ENCODE measurements around the gene KRAS.

Gene KRAS

GRCh38 chr12:25194722-25195055, 56.0 kb downstream of the KRAS start:
- peak overlapping the region; percentile 95 for H3K4me3 ChIP-seq (ENCODE audit: low read depth, low read length)
- TF ChIP-seq CTCF (IDR thresholded peaks at IDR 0.05; ENCODE audit: control insufficient read depth, extremely low read depth, insufficient read depth) = no peak

GRCh38 chr12:25194214-25194613, 56.5 kb downstream of the KRAS start:
- peak overlapping the region; percentile 95 for H3K4me3 ChIP-seq (ENCODE audit: low read depth, low read length)
- DNase-seq (ENCODE audit: low read depth) = no peak
- no peak for TF ChIP-seq CTCF (IDR thresholded peaks at IDR 0.05; ENCODE audit: control insufficient read depth, extremely low read depth, insufficient read depth)

More at GRCh38 chr12:25194722-25195055, 56.0 kb downstream of the KRAS start:
- no peak for DNase-seq (ENCODE audit: low read depth)

GRCh38 chr12:25190793-25191192, 59.9 kb downstream of the KRAS start:
- TF ChIP-seq CTCF (IDR thresholded peaks at IDR 0.05; ENCODE audit: control insufficient read depth, extremely low read depth, insufficient read depth) = no peak
- no peak for DNase-seq (ENCODE audit: low read depth)
- no peak overlapping the region for H3K4me3 ChIP-seq (ENCODE audit: low read depth, low read length)

- TF ChIP-seq CTCF (IDR thresholded peaks at IDR 0.05; ENCODE audit: control insufficient read depth, extremely low read depth, insufficient read depth) = no peak
- H3K4me3 ChIP-seq (ENCODE audit: low read depth, low read length) = no peak overlapping the region
- no peak for DNase-seq (ENCODE audit: low read depth)
Measured at GRCh38 chr12:25189656-25190055, 61.1 kb downstream of the KRAS start.

GRCh38 chr12:25187781-25188180, 62.9 kb downstream of the KRAS start:
- no peak for TF ChIP-seq CTCF (IDR thresholded peaks at IDR 0.05; ENCODE audit: control insufficient read depth, extremely low read depth, insufficient read depth)
- no peak overlapping the region for H3K4me3 ChIP-seq (ENCODE audit: low read depth, low read length)
- DNase-seq (ENCODE audit: low read depth) = no peak

- H3K4me3 ChIP-seq (ENCODE audit: low read depth, low read length) = no peak overlapping the region
- DNase-seq (ENCODE audit: low read depth) = no peak
- no peak for TF ChIP-seq CTCF (IDR thresholded peaks at IDR 0.05; ENCODE audit: control insufficient read depth, extremely low read depth, insufficient read depth)
Measured at GRCh38 chr12:25186788-25187402, 63.8 kb downstream of the KRAS start.

Data from LNCaP clone FGC (cell line).